ENCODE measurements around the gene ZNF814.
"Not testable (repeated sequence)": the region's sequence is repeated elsewhere in the genome, so short reads cannot be mapped to it uniquely, and the experiment has no call there.

Gene ZNF814

DNA sequence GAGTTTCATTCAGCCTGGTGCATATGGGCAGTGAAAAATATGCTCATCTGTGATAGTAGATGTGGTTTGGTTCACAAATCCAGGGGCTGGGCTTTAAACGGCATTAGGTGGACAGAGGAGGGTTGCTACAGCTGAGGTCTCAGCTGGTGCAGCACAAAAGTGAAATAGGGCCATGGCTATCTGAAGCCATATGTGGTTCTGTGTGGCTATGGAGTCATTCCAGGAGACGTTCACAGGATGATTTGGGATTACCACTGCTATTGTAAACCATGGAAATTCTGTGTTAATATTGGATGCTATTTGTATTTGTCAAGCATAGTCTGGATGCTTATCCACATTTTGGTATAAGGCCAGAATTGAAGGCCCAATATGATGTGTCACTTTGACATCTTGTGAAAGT lies 34.7 kb downstream of the ZNF814 start:
- DNase-seq: not testable (repeated sequence)

DNA sequence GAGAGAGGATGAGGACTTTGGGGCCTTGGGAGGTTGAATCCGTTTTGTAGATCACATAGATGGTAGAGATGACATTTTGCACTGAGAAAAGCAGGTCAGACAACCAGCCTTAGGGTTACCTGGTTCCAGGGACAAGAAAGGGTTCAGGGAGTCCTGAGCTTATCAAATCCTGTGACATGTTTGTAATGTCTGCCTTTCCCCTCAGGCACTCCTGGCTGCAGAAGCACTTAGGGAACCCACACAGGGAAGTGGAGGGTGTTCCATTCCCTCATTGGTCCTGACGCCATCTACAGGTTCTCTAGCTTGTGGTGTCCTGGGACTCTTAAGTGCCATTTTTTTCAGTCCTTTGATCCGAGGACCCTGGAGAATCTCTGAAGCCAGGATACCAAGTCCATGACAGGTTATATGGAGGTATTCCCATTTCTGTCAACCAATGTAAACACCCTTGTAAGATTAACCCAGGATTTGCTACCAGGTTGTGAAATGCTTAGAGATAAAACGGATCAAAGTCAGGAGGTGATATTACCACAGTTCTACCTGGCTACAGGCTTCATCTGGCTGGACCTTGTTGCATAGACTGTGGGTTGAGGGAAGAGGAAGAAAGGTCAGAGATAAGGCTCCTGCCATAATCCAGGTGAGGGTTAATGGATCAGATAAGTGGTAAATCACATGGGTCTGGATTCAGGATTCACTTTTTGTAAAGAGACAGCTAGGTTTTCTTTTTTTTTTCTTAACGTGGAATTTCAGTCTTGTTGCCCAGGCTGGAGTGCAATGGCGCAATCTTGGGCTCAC lies 36.8 kb downstream of the ZNF814 start:
- DNase-seq: not testable (repeated sequence)

DNA sequence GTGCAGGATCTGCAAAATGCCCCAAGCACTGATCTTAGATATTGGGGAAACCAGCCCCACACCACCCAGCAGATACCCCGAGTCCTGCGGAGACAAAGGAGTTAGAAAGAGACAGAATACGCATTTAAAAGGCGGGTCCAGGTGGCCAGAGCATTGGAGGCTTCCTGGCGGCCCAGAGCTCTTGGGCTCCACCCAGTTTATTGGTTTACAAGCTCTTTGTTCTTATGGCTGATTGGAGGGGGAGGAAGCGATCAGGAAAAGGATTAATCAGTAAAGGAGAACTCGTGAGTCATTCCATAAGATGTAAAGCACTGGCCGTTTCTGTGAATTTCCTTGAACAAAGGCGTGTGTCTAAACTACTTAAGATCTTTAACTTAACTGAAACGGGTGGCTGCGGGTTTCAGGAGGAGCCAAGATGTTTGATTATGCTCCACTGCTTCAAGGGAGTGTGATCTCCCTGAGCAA lies 38.3 kb downstream of the ZNF814 start:
- DNase-seq: peak; percentile 29

DNA sequence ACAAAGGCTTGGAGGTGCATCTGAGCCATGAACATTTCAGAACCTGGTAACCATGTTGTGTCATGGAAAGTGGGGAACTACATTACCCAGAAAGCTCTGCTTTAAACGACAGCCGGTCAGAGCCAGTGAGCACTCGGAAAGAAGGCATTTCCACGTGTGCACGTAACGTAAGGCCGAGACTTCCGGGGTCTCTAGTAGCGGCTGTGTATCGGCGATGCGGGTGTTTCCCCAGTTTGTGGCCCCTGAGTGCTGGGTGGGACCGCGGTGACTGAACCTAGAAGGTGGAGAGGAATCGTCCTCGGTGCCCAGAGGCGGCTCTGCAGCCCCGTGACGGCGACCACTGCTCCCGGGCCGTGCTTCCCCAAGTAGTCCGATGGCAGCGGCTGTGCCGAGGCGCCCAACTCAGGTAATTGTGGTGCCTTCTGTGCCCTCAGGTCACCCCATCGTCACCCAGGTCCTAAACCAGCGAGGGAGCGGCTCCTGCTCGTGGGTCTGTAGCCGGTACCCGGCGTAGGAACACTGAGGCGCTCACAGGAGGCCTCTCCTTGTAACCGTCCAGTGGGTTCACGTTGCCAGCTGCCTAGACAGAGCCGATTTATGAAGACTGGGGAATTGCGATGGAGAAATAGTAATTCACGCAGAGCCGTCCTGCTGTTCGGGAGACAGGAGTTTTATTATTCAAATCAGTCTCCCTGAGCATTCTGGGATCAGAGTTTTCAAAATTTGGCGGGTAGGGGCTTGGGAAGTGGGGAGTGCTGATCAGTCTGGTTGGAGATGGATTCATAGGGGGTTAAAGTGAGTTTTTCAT lies 39.0 kb downstream of the ZNF814 start, which contains the start of gene ZNF587:
Gene ZNF587, plus strand, starts transcription at position 194 of the 808 bp plus-strand sequence. Its CDS starts 180 bp downstream, at position 374.
- DNase-seq: peak; percentile 89

DNA sequence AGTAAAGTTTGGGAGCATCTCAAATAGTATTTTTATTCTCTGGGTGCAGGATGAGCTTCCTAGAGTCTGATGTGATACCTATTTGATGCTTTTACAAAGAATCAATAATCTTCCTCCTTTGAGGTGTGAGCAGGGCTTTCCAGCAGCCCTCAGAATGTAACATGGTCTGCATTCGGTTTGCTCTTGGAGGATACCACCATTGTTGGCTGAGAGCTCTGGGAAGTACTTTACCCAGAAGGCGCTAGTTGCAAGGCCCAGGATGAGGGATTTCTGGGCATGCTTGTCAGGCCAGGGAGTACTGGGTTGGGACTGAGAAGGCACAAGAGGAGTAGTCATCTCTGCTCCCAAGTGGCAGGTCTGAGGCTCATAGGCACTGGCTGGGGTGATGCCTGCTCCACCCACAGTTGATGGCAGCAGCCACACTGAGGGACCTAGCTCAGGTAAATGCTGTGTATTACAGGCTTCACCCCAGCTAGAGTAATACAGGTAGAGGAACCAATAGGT lies 39.6 kb downstream of the ZNF814 start:
- DNase-seq: not testable (repeated sequence)

DNA sequence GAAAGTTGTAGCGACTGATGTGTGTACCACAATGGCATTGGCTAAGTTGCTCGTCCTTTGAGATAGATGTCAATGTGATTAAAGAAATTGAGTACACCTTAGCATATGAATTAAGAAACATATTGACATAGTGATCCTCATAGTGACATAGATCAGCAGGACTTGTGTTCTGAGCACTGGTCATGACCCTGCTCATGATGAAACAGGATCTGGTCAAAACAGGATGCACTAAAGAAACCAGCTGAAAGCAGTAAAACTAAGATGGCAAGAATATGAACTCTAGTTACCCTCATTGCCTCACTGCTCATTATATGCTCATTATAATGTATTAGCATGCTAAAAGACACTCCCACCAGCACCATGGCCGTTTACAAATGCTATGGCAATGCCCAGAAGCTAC lies 41.7 kb downstream of the ZNF814 start:
- not testable (repeated sequence) for DNase-seq

DNA sequence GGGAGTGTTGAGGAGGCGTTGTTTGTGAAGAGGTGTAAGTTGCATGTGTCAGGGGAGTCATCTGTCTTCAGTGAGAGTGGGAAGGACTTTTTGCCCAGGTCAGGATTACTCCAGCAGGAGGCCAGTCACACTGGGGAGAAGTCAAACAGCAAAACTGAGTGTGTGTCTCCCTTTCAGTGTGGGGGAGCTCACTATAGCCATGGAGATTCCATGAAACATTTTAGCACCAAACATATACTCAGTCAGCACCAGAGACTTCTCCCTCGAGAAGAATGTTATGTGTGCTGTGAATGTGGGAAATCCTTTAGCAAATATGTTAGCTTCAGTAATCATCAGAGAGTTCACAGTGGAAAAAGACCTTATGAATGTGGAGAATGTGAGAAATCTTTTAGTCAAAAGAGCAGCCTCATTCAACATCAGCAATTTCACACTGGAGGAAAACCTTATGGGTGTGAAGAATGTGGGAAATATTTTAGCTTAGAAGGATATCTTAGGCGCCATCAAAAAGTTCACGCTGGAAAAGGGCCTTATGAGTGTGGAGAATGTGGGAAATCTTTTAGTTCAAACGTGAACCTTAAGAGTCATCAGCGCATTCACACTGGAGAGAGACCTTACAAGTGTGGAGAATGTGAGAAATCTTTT lies 47.6 kb downstream of the ZNF814 start:
- DNase-seq: no peak

DNA sequence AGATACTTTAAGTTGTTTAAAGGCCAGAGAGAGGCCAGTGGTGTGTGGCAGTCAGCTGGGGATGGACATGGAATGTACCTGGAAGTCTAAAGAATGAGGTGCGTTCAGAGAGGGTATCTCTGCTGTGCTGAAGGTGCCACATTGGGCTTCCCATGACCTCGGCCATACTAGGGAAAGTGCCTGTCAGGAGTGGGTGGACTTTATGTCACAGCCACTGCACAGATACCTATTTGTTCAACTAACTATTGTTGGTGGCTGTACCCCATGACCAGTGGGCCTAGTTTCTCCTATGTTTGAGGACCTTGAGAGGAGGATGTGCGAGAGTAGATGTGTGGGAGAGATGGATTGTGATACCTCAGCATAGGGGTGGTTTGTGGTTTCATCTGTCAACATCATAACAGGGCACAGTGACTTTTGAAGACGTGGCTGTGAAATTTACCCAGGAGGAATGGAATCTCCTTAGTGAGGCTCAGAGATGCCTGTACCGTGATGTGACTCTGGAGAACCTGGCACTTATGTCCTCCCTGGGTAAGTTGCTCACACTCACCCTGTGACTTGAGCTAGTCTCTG lies 50.1 kb downstream of the ZNF814 start:
- DNase-seq: not testable (repeated sequence)

DNA sequence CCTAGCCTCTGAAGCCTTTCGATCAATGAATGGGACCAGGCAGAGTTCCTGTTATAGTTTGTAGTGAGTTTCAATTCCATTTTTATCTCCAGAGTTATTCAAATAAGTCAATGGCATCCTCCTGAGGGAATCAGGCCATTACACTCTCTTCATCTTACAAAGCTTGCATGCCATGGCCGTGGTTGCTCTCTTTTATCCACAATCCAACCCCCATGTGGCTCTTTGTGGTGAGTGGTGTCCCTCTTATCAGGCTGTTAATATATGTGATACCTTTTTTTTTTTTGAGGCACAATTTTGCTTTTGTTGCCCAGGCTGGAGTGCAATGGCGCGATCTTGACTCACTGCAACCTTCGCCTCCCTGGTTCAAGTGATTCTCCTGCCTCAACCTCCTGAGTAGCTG lies 51.8 kb downstream of the ZNF814 start:
- DNase-seq: not testable (repeated sequence)

DNA sequence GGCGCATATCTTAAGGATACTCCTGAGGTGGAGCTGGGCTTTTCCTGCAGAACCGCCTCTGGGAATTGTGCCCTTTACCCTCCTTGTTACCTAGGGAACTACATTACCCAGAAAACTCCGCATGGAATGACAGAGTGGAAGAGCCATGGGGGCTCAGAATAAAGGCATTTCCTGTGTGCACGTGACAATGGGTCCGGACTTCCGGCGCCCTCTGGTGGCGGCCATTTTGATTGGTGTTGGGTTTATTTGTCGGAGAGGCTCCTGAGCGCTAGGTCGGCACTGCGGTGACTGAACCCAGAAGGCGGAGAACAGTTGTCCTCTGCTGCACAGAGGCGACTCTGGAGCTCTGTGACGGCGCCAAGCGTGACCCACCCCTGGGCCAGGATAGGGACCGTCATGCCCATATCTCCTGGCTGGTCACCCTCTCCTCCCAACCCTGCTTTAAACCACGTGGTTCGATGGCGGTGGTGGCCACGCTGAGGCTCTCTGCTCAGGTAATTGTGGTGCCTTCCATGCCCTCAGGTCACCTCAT lies 58.7 kb downstream of the ZNF814 start, which contains the start of gene ZNF587B:
Gene ZNF587B, plus strand, starts transcription at position 229 of the 532 bp plus-strand sequence. Its CDS starts 230 bp downstream, at position 459.
- peak; percentile 7 for DNase-seq

DNA sequence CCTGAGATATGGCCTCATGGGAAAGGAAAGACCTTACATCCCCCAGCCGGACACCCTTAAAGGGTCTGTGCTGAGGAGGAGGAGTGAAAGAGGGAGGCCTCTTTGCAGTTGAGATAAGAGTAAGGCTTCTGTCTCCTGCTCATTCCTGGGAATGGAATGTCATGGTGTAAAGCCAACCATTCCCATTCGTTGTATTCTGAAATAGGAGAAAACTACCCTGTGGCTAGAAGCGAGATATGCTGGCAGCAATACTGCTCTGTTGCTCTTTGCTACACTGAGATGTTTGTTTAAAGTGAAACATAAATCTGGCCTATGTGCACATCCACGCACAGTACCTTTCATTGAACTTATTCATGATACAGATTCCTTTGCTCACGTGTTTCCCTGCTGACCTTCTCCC lies 59.5 kb downstream of the ZNF814 start:
- DNase-seq: no peak

DNA sequence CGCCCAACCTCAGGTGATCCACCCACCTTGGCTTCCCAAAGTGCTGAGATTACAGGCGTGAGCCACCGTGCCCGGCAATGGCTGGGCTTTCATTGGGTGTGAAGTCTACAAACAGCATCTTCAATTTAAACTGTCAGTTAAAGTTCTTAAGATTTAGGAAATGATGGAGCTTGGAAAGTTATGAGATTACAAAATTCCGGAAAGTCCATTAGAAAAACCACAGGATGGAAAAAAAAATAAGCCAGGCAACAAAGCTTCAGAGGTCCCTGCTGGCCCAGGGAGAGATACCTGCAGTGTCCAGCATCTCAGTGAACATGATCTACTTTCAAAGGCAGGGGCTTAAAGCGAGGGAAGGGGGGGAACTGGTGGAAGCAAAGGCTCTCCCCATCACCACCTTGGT lies 63.3 kb downstream of the ZNF814 start:
- no peak for DNase-seq

DNA sequence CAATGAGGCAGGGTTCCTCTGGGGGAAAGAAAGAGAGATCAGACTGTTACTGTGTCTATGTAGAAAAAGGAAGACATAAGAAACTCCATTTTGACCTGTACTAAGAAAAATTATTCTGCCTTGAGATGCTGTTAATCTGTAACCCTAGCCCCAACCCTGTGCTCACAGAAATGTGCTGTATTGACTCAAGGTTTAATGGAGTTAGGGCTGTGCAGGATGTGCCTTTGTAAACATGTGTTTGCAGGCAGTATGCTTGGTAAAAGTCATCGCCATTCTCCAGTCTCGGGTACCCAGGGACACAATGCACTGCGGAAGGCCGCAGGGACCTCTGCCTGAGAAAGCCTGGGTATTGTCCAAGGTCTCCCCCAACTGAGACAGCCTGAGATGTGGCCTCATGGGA lies 65.2 kb downstream of the ZNF814 start:
- DNase-seq: not testable (repeated sequence)

DNA sequence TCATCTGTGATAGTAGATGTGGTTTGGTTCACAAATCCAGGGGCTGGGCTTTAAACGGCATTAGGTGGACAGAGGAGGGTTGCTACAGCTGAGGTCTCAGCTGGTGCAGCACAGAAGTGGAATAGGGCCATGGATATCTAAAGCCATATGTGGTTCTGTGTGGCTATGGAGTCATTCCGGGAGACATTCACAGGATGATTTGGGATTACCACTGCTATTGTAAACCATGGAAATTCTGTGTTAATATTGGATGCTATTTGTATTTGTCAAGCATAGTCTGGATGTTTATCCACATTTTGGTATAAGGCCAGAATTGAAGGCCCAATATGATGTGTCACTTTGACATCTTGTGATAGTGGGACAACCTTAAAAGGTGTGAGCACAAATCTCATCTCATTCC lies 65.7 kb downstream of the ZNF814 start:
- DNase-seq: not testable (repeated sequence)

DNA sequence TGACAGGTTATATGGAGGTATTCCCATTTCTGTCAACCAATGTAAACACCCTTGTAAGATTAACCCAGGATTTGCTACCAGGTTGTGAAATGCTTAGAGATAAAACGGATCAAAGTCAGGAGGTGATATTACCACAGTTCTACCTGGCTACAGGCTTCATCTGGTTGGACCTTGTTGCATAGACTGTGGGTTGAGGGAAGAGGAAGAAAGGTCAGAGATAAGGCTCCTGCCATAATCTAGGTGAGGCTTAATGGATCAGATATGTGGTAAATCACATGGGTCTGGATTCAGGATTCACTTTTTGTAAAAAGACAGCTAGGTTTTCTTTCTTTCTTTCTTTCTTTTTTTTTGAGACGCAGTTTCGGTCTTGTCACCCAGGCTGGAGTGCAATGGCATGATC lies 67.3 kb downstream of the ZNF814 start:
- not testable (repeated sequence) for DNase-seq

DNA sequence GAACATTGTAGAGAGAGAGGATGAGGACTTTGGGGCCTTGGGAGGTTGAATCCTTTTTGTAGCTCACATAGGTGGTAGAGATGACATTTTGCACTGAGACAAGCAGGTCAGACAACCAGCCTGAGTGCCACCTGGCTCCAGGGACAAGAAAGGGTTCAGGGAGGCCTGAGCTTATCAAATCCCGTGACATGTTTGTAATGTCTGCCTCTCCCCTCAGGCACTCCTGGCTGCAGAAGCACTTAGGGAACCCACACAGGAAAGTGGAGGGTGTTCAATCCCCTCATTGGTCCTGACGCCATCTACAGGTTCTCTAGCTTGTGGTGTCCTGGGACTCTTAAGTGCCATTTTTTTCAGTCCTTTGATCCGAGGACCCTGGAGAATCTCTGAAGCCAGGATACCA lies 67.7 kb downstream of the ZNF814 start:
- DNase-seq: not testable (repeated sequence)

DNA sequence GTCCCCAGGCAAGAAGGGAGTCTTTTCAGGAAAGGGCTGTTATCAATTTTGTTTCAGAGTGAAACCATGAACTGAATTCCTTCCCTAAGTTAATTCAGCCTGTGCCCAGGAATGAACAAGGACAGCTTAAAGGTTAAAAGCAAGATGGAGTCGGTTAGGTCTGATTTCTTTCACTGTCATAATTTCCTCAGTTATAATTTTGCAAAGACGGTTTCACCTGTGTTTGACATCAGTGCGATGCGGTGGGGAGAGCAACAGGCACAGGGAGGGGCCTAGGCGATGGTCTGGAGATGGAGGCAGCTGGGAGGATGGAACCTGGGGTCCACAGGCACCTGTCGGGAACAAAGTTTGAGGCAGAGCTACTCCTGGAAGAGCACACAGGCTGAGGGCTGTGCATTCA lies 68.2 kb downstream of the ZNF814 start:
- DNase-seq: no peak

DNA sequence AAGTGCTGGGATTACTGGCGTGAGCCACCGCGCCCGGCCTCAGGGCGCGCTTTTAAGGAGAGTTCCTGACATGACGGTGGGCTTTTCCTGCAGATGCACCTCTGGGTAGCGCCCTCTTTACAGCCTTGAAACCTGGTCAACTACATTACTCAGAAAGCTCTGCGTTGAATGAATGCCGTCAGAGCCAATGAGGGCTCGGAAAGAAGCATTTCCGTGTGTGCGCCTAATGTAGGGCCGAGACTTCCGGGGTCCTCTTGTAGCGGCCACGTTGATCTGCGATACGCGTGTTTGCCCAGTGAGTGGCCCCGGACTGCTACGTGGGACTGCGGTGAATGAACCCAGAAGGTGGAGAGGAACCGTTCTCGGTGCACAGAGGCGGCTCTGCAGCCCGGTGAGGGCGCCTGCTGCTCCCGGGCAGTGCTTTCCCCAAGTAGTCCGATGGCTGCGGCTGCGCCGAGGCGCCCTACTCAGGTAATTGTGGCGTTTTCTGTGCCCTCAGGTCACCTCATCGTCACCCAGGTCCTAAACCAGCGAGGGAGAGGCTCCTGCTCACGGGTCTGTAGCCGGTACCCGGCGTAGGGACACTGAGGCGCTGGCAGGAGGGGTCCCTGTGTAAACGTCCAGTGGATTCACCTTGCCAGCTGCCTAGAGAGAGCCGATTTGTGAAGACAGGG lies 69.2 kb downstream of the ZNF814 start:
- peak; percentile 96 for DNase-seq

DNA sequence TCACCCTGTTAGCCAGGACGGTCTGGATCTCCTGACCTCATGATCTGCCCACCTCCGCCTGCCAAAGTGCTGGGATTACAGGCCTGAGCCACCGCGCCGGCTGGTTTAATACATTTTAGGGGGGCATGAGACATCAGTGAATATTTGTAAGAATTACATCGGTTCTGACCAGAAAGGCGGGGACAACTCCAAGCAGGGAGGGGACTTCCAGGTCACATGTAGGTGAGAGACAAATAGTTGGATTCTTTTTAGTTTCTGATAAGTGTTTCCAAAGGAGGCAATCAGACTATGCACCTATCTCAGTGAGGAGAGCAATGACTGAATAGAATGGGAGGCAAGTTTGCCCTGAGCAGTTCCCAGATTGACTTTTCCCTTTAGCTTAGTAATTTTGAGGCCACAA lies 70.5 kb downstream of the ZNF814 start:
- DNase-seq: no peak

DNA sequence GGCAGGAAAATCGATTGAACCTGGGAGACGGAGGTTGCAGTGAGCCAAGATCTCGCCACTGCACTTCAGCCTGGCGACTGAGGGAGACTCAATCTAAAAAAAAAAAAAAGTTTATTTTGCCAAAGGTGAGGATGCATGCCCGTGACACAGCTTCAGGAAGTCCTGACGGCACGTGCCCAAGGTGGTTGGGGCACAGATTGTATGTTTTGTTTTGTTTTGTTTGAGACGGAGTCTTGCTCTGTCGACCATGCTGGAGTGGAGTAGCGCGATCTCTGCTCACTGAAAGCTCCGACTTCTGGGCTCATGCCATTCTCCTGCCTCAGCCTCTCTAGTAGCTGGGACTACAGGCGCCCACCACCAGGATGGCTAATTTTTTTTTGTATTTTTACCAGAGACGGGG lies 70.9 kb downstream of the ZNF814 start:
- DNase-seq: no peak

DNA sequence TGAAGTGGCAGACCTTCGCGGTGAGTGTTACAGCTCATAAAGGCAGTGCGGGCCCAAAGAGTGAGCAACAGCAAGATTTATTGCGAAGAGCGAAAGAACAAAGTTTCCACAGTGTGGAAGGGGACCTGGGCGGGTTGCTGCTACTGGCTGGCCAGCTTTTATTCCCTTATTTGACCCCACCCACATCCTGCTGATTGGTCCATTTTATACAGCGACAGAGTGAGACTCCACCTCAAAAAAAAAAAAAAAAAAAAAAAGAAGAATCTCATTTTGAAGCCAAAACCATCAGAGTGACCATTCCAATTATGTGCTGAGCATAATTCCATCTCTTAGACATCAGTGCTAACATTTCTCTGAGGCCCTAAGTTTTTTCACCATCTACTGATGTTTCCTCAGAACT lies 72.2 kb downstream of the ZNF814 start:
- DNase-seq: no peak

All from NCI-H1105 treated with DMSO at 0.1 percent for 48 hours (cell line).